GM12874 (cell line): ENCODE measurements around the gene PDGFA.

Experiments used
- CTCF ChIP-seq: IDR thresholded peaks from 2 replicates; pipeline ENCODE4 v1.5.1; 2011; ENCODE audit warnings: low read depth, mild to moderate bottlenecking, control low read depth, low read length, moderate library complexity; ENCODE audit not compliant: insufficient read depth

PDGFA gene

GRCh38 chr7:512541-513311 lies 6.9 kb downstream of the PDGFA start:
- TF ChIP-seq CTCF = no peak

GRCh38 chr7:512146-512510 lies 7.5 kb downstream of the PDGFA start:
- no peak for TF ChIP-seq CTCF

- no peak for TF ChIP-seq CTCF
Observed at GRCh38 chr7:511476-512145, 8.0 kb downstream of the PDGFA start.

- no peak for TF ChIP-seq CTCF
Observed at GRCh38 chr7:510782-511281, 8.8 kb downstream of the PDGFA start.

- TF ChIP-seq CTCF = no peak
Observed at GRCh38 chr7:510131-510481, 9.5 kb downstream of the PDGFA start.

- TF ChIP-seq CTCF = no peak
Observed at GRCh38 chr7:509426-510130, 10.1 kb downstream of the PDGFA start.

- TF ChIP-seq CTCF = no peak
Observed at GRCh38 chr7:508461-509170, 11.0 kb downstream of the PDGFA start.
